PC-3 (cell line): ENCODE results near the gene CAPZB. TPM values are rescaled to one million over a fixed set of nuclear protein-coding genes. Genes with fewer than 3 reads are reported as not detected.

Experiments
- ATAC-seq: fragments of 200-7000 bp; cut with Tn5 transposase; 2 replicates; pipeline ENCODE4 v1.9.1; 2020; ENCODE audit warnings: mild to moderate bottlenecking, moderate library complexity
- BruUV-seq: library from RNA; stranded (reverse); fragments of 400-500 nt; replicated peaks from 2 replicates; lab custom pipeline; 2021; lab: Mats Ljungman, UMichigan
- CTCF ChIA-PET: fragments of 300-600 bp; sonication (Branson Sonifier 250); formaldehyde crosslinking; loops from one replicate; lab custom pipeline; 2022; ENCODE audit warnings: antibody characterized with exemption; lab: Charles Lee
- POLR2A ChIA-PET: fragments of 300-600 bp; sonication (Branson Sonifier 250); formaldehyde crosslinking; loops from one replicate; lab custom pipeline; 2022; ENCODE audit warnings: antibody characterized with exemption; ENCODE audit not compliant: unreplicated experiment; lab: Charles Lee
- DNase-seq: peaks from one replicate; pipeline ENCODE4 v3.0.0-alpha.2; 2015
- H2AFZ ChIP-seq: fragments of 300-600 bp; sonication (generic); 2 replicates; pipeline ENCODE4 v1.6.0; 2016; ENCODE audit warnings: antibody characterized with exemption, low read length
- H3F3A ChIP-seq: fragments of 300-600 bp; sonication (generic); one replicate; pipeline ENCODE4 v1.6.0; 2017; ENCODE audit warnings: antibody characterized with exemption, low read length, control low read depth, mild to moderate bottlenecking; ENCODE audit not compliant: unreplicated experiment
- H3K27ac ChIP-seq: fragments of 300-600 bp; sonication (generic); 2 replicates; pipeline ENCODE4 v1.5.1; 2016; ENCODE audit warnings: mild to moderate bottlenecking, low read length
- H3K27me3 ChIP-seq: fragments of 300-600 bp; sonication (generic); 2 replicates; pipeline ENCODE4 v1.6.1; 2016; ENCODE audit warnings: low read length, mixed read lengths
- H3K36me3 ChIP-seq: fragments of 300-600 bp; sonication (generic); 2 replicates; pipeline ENCODE4 v1.6.1; 2016; ENCODE audit warnings: low read depth, mixed run types, low read length, mixed read lengths
- H3K4me1 ChIP-seq: fragments of 300-600 bp; sonication (generic); 2 replicates; pipeline ENCODE4 v1.5.1; 2016; ENCODE audit warnings: low read length; ENCODE audit not compliant: insufficient read depth
- H3K4me2 ChIP-seq: fragments of 300-600 bp; sonication (generic); 2 replicates; pipeline ENCODE4 v1.6.0; 2016; ENCODE audit warnings: low read length
- H3K4me3 ChIP-seq: fragments of 300-600 bp; sonication (generic); 2 replicates; pipeline ENCODE4 v1.5.1; 2016; ENCODE audit warnings: mild to moderate bottlenecking, low read length, mixed read lengths
- H3K79me2 ChIP-seq: fragments of 300-600 bp; sonication (generic); 2 replicates; pipeline ENCODE4 v1.6.1; 2017; ENCODE audit warnings: low read length, mixed read lengths
- H3K9ac ChIP-seq: fragments of 300-600 bp; sonication (generic); 2 replicates; pipeline ENCODE4 v1.6.0; 2016; ENCODE audit warnings: mild to moderate bottlenecking, low read length
- H3K9me2 ChIP-seq: fragments of 300-600 bp; sonication (generic); replicated peaks from 2 replicates; pipeline ENCODE4 v1.6.1; 2016; ENCODE audit warnings: mixed run types, low read length, mixed read lengths
- H3K9me3 ChIP-seq: fragments of 300-600 bp; sonication (generic); 2 replicates; pipeline ENCODE4 v1.6.1; 2016; ENCODE audit warnings: low read length, mixed read lengths
- H4K20me1 ChIP-seq: fragments of 300-600 bp; sonication (generic); 2 replicates; pipeline ENCODE4 v1.6.1; 2016; ENCODE audit warnings: low read length, mixed read lengths
- CTCF ChIP-seq: fragments of 300-600 bp; sonication (generic); conservative IDR thresholded peaks from 2 replicates; pipeline ENCODE4 v1.5.1; 2017; ENCODE audit warnings: antibody characterized with exemption, low read depth, mild to moderate bottlenecking, low read length
- EZH2 ChIP-seq: fragments of 300-600 bp; sonication (generic); IDR thresholded peaks from one replicate; pipeline ENCODE4 v1.6.1; 2017; ENCODE audit warnings: antibody characterized with exemption, mild to moderate bottlenecking, low read length; ENCODE audit not compliant: unreplicated experiment
- EZH2phosphoT487 ChIP-seq: fragments of 300-600 bp; sonication (generic); IDR thresholded peaks from 2 replicates; pipeline ENCODE4 v1.6.1; 2018; ENCODE audit warnings: mild to moderate bottlenecking, antibody characterized with exemption, low read length, borderline replicate concordance
- intact Hi-C: fragments of 100-400 bp; cut with micrococcal nuclease; formaldehyde crosslinking; loops from 2 replicates; pipeline ENCODE4 v1.9.0; 2023
- total RNA-seq: library from RNA; depleted of rRNA; stranded (reverse); fragments of >200 nt; gene quantifications from 2 replicates; pipeline ENCODE4 v1.2.3, GENCODE V29; 2014

CAPZB gene
- total RNA-seq, 1 experiment from 2014 or later: 86.7 TPM

DNA sequence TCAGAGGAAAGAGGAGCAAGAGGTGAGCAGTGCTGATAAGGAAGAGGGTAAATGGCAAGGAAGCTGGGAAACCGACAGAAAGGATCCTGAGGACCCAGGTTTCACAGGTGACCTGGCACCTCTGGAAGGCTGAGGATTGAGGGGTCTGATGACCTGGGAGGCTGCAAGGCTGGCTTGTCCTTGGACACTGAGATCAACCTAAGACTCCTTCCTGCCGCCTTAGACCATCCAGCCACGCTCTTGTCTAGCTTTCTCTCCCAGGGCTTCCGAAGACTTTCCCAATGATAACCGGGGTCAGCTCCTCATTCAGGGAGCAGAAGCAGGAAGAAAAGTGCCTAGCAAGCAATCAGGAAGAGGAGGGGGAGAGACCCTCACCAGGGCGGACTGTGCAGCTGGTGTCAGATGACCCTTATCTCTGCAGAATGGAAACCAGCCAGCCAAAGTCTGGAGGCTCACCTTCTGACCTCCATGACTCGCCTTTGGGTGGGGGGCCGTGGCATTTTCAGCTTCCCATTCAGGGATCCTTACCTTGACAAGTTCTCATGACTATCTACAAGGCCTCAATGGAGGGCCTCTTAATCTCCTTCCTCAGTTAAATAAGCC lies 77.7 kb downstream of the CAPZB start:
- H3K27ac ChIP-seq: no peak overlapping the region
- POLR2A ChIA-PET: no interaction called here
- intact Hi-C loops: no loop called here
- H3F3A ChIP-seq: no peaks in the 10 kb centered on the region
- CTCF ChIA-PET: no interaction called here
- no peak overlapping the region for H3K9ac ChIP-seq
- ATAC-seq (no peak), DNase-seq (no peak)
- no peaks in the 10 kb centered on the region for H3K27me3 ChIP-seq
- H3K36me3 ChIP-seq: peaks cover 10% of the 10 kb centered on the region; the same call in 1 of the 2 replicates
- H3K9me2 ChIP-seq: no peaks in the 10 kb centered on the region
- peaks cover 5% of the 10 kb centered on the region; the same call in 1 of the 2 replicates for H3K4me1 ChIP-seq
- TF ChIP-seq EZH2 (no peak), EZH2phosphoT487 (no peak), CTCF (no peak)
- H2AFZ ChIP-seq: no peak overlapping the region
- no peak overlapping the region for H3K4me2 ChIP-seq
- H3K79me2 ChIP-seq: peaks cover 55% of the 10 kb centered on the region
- BruUV-seq: no TSS peak
- H4K20me1 ChIP-seq: 0 out of 2 replicates have a peak, but pooled peaks cover 9% of the 10 kb centered on the region
- H3K4me3 ChIP-seq: no peak overlapping the region
- no peaks in the 10 kb centered on the region for H3K9me3 ChIP-seq

- H3K36me3 ChIP-seq: peaks cover 5% of the 10 kb centered on the region; the same call in 1 of the 2 replicates
- ATAC-seq: no peak
- CTCF ChIA-PET: no interaction called here
- 0 out of 2 replicates have a peak, but pooled peaks cover 4% of the 10 kb centered on the region for H4K20me1 ChIP-seq
- BruUV-seq: no TSS peak
- H3K79me2 ChIP-seq: peaks cover 49% of the 10 kb centered on the region
- H3K27ac ChIP-seq: no peak overlapping the region
- no peaks in the 10 kb centered on the region for H3F3A ChIP-seq
- no peak for DNase-seq
- no peaks in the 10 kb centered on the region for H3K27me3 ChIP-seq
- no peak overlapping the region for H2AFZ ChIP-seq
- TF ChIP-seq EZH2phosphoT487: no peak
- no peak for TF ChIP-seq CTCF
- no peak for TF ChIP-seq EZH2
- no peak overlapping the region for H3K4me3 ChIP-seq
- no peaks in the 10 kb centered on the region for H3K9me2 ChIP-seq
- H3K9ac ChIP-seq: no peak overlapping the region
- no peak overlapping the region for H3K4me2 ChIP-seq
- H3K9me3 ChIP-seq: no peaks in the 10 kb centered on the region
- POLR2A ChIA-PET: no interaction called here
- no peaks in the 10 kb centered on the region for H3K4me1 ChIP-seq
- intact Hi-C loops: no loop called here
Measured at GRCh38 chr1:19406680-19407079, 78.7 kb downstream of the CAPZB start.

- no peaks in the 10 kb centered on the region for H4K20me1 ChIP-seq
Measured at GRCh38 chr1:19405761-19406487, 79.4 kb downstream of the CAPZB start.

More at GRCh38 chr1:19405761-19406487, 79.4 kb downstream of the CAPZB start:
- Histone ChIP-seq H3K4me1 (no peaks in the 10 kb centered on the region), H3F3A (no peaks in the 10 kb centered on the region), H3K27ac (no peak overlapping the region), H3K4me3 (no peak overlapping the region), H3K4me2 (no peak overlapping the region), H3K36me3 (no peaks in the 10 kb centered on the region), H3K9me3 (no peaks in the 10 kb centered on the region), H3K79me2 (peaks cover 42% of the 10 kb centered on the region), H3K9me2 (no peaks in the 10 kb centered on the region), H3K27me3 (no peaks in the 10 kb centered on the region), H3K9ac (no peak overlapping the region), H2AFZ (no peak overlapping the region)
- ATAC-seq (no peak), DNase-seq (no peak)
- no peak for TF ChIP-seq EZH2phosphoT487
- no peak for TF ChIP-seq EZH2
- no peak for TF ChIP-seq CTCF
- POLR2A ChIA-PET: no interaction called here
- intact Hi-C loops: no loop called here
- CTCF ChIA-PET: no interaction called here
- no TSS peak for BruUV-seq
